ENCODE measurements around the gene SLC6A9.
A peak's percentile ranks its signal among the peaks of the same experiment; 100 is the strongest.

Gene SLC6A9

GRCh38 chr1:44002165-44002564, 29.1 kb downstream of the SLC6A9 start:
- no peak for DNase-seq (ENCODE audit: low spot score)

- no peak for DNase-seq (ENCODE audit: low spot score)
Measured at GRCh38 chr1:44000122-44000665, 31.1 kb downstream of the SLC6A9 start.

- DNase-seq (ENCODE audit: low spot score), result no peak
Measured at GRCh38 chr1:43999455-43999854, 31.8 kb downstream of the SLC6A9 start.

GRCh38 chr1:43998000-43998378, 33.3 kb downstream of the SLC6A9 start:
- DNase-seq (ENCODE audit: low spot score), result no peak

- DNase-seq (ENCODE audit: low spot score), result no peak
Measured at GRCh38 chr1:43997295-43997999, 33.8 kb downstream of the SLC6A9 start.

GRCh38 chr1:43996733-43997115, 34.5 kb downstream of the SLC6A9 start:
- no peak for DNase-seq (ENCODE audit: low spot score)

- DNase-seq (ENCODE audit: low spot score), result no peak
Measured at GRCh38 chr1:43995984-43996732, 35.1 kb downstream of the SLC6A9 start.

- DNase-seq (ENCODE audit: low spot score), result peak; percentile 11
Measured at GRCh38 chr1:43994794-43995790, 36.2 kb downstream of the SLC6A9 start.

GRCh38 chr1:43994071-43994470, 37.2 kb downstream of the SLC6A9 start:
- no peak for DNase-seq (ENCODE audit: low spot score)

- DNase-seq (ENCODE audit: low spot score), result no peak
Measured at GRCh38 chr1:43993206-43993914, 37.9 kb downstream of the SLC6A9 start.

GRCh38 chr1:43992232-43992995, 38.8 kb downstream of the SLC6A9 start:
- no peak for DNase-seq (ENCODE audit: low spot score)

GRCh38 chr1:43991476-43992231, 39.6 kb downstream of the SLC6A9 start, which contains the start of gene CCDC24:
TSS of gene CCDC24 (plus strand) at chr1:43991599. CDS start at chr1:43991879, 280 bp downstream.
- peak; percentile 75 for DNase-seq (ENCODE audit: low spot score)

- DNase-seq (ENCODE audit: low spot score), result no peak
Measured at GRCh38 chr1:43991200-43991475, 40.1 kb downstream of the SLC6A9 start.

- no peak for DNase-seq (ENCODE audit: low spot score)
Measured at GRCh38 chr1:43990271-43991199, 40.7 kb downstream of the SLC6A9 start.

- DNase-seq (ENCODE audit: low spot score), result no peak
Measured at GRCh38 chr1:43987159-43987902, 43.9 kb downstream of the SLC6A9 start.

GRCh38 chr1:43986712-43987111, 44.5 kb downstream of the SLC6A9 start:
- no peak for DNase-seq (ENCODE audit: low spot score)

GRCh38 chr1:43985984-43986595, 45.2 kb downstream of the SLC6A9 start:
- DNase-seq (ENCODE audit: low spot score), result no peak

GRCh38 chr1:43984855-43985254, 46.4 kb downstream of the SLC6A9 start:
- no peak for DNase-seq (ENCODE audit: low spot score)
